Colonic mucosa (tissue), 4 donors: Measurements from ENCODE around the gene NELFB. TPM values are rescaled to one million over a fixed set of nuclear protein-coding genes. Genes with fewer than 3 reads are reported as not detected.

Source experiments
- DNase-seq: peaks from one replicate; pipeline ENCODE4 v3.0.0-alpha.2; 2020
- H3K27ac ChIP-seq: fragments of 200-600 bp; one replicate; pipeline ENCODE4 v1.8.0; 2021
- H3K27me3 ChIP-seq: fragments of 200-600 bp; one replicate; pipeline ENCODE4 v1.8.0; 2021
- H3K36me3 ChIP-seq: fragments of 200-600 bp; one replicate; pipeline ENCODE4 v1.8.0; 2021
- H3K4me1 ChIP-seq: fragments of 200-600 bp; one replicate; pipeline ENCODE4 v1.8.0; 2021; ENCODE audit warnings: mild to moderate bottlenecking
- H3K4me3 ChIP-seq: fragments of 200-600 bp; one replicate; pipeline ENCODE4 v1.8.0; 2021
- H3K9ac ChIP-seq, 2 donors: one replicate each; pipeline ENCODE4 v1.7.0; 2013; ENCODE audit warnings: control low read depth in 2 of 2, low read depth in 2 of 2, low read length in 2 of 2
- H3K9me3 ChIP-seq: fragments of 200-600 bp; one replicate; pipeline ENCODE4 v1.8.0; 2021
- CTCF ChIP-seq: fragments of 200-600 bp; IDR thresholded peaks from one replicate; pipeline ENCODE4 v1.8.0; 2022; ENCODE audit warnings: antibody characterized with exemption, mild to moderate bottlenecking
- intact Hi-C: fragments of 100-400 bp; cut with DNase I; formaldehyde crosslinking; loops from one replicate; pipeline ENCODE4 v1.14.1; 2022
- total RNA-seq, 2 donors: library from RNA; stranded (reverse); fragmentation: NEBNext Ultra II Directional in 1 of 2; extraction: Animal tissue kit (Norgen Biotek cat#: 25700) in 1 of 2; gene quantifications; one replicate each; pipeline ENCODE4 v1.2.1, GENCODE V29; 2021
- donor health status: healthy.
- donor health status: DM: no; HTN: no; CAD: no.
- donor health status: DM: no; HTN: no; CAD: no.

NELFB gene
- total RNA-seq, 2 donors from 2014 or later, result 62.1 to 87.1 TPM

DNA sequence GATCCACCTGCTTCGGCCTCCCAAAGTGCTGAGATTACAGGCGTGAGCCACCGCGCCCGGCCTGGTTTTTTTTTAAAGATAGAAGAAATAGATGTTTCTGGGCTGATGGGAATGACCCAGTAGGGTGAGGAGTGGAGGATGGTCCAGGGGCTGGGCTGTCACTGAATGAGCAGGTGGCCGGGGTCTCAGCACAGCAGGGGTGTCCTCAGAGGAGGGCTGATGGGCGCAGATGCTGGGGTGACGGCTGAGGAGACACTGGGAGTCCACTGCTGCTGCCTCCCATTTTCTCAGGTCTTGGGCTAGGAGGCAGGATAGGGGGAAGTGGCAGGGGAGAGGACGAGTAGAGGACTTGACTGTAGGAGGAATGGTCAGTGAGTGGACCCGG lies 20.1 kb downstream of the NELFB start:
- Histone ChIP-seq H3K27me3 (no peaks in the 10 kb centered on the region), H3K36me3 (no peaks in the 10 kb centered on the region), H3K4me1 (peaks cover 15% of the 10 kb centered on the region), H3K9me3 (no peaks in the 10 kb centered on the region), H3K27ac (no peak overlapping the region), H3K9ac (no peak overlapping the region), H3K4me3 (no peak overlapping the region)
- intact Hi-C loops, result no loop called here
- DNase-seq, result no peak
- no peak for TF ChIP-seq CTCF

GRCh38 chr9:137275588-137276472 lies 20.7 kb downstream of the NELFB start:
- TF ChIP-seq CTCF, result no peak
- Histone ChIP-seq H3K9ac (peak overlapping the region in 1 of 2 donors; percentile 97), H3K9me3 (no peaks in the 10 kb centered on the region), H3K36me3 (no peaks in the 10 kb centered on the region), H3K4me3 (no peak overlapping the region), H3K27me3 (no peaks in the 10 kb centered on the region), H3K4me1 (peaks cover 15% of the 10 kb centered on the region), H3K27ac (peak overlapping the region; percentile 90)
- no peak for DNase-seq
- intact Hi-C loops, result no loop called here

DNA sequence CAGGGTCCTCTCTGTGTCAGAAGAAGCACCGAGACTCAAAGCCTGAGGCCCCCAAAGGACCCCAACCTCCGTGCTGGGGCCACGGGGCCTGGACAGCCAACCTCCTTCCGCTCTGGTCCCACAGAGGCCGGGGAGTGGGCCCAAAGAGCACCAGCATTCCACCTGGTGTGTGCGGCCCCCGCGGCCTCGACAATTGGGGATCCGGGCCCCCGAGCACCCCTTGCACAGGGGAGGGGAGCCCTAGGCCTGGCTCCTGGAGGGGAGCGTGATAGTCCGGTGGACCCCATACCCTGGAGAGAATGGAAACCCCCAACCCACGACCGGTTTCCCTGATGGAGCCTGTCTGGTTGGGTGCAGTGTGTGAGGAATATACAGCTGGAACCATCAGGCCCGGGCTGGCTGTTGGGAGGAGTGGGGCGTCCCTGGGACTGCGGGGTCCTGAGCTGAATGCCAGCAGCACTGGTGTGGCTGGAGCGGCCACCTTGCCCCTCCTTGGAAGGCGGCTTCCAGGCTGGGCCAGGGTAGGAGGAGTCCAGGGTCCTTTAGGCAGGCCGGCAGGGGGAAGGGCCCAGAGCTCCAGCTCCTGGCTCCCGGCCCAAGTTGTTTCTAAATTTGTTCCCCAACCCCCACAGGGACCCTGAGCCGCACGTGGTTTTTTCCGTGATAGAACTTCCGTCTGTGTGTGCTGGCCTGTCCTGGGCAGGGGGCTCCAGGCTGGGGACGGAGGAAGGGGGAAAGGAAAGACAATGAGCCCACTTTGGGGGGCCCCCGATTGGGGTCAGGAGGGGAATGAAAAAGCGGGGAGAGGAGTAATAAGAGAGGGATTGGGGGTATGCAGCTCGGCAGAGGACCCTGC lies 21.6 kb downstream of the NELFB start:
- no peak for TF ChIP-seq CTCF
- Histone ChIP-seq H3K4me1 (peaks cover 15% of the 10 kb centered on the region), H3K9me3 (no peaks in the 10 kb centered on the region), H3K36me3 (no peaks in the 10 kb centered on the region), H3K27me3 (no peaks in the 10 kb centered on the region), H3K4me3 (peak overlapping the region; percentile 55), H3K9ac (peak overlapping the region; percentile 84 to 97), H3K27ac (peak overlapping the region; percentile 90)
- intact Hi-C loops, result no loop called here
- DNase-seq, result peak; percentile 84

GRCh38 chr9:137277329-137278041 lies 22.4 kb downstream of the NELFB start, which contains the start of gene TOR4A:
Gene TOR4A (plus strand): TSS chr9:137277726. CDS start chr9:137278690, 964 bp downstream.
- H3K9ac ChIP-seq, result peak within 1 kb of the TSS; percentile 84 to 97
- TF ChIP-seq CTCF, result peak; percentile 12
- peaks cover 15% of the 10 kb centered on the region for H3K4me1 ChIP-seq
- no peaks in the 10 kb centered on the region for H3K27me3 ChIP-seq
- peak within 1 kb of the TSS; percentile 90 for H3K27ac ChIP-seq
- DNase-seq, result peak; percentile 94
- H3K36me3 ChIP-seq, result no peaks in the 10 kb centered on the region
- intact Hi-C loops, result no loop called here
- H3K4me3 ChIP-seq, result peak within 1 kb of the TSS; percentile 55
- H3K9me3 ChIP-seq, result no peaks in the 10 kb centered on the region
